H9 (cell line): ENCODE results near the gene DES. TPM values are rescaled to one million over a fixed set of nuclear protein-coding genes. Genes with fewer than 3 reads are reported as not detected.
A peak's percentile ranks its signal among the peaks of the same experiment; 100 is the strongest.

Experiments used
- DNase-seq: peaks from one replicate; pipeline ENCODE4 v3.0.0-alpha.2; 2017
- H2AFZ ChIP-seq: one replicate; pipeline ENCODE4 v1.6.1; 2013; ENCODE audit warnings: mild to moderate bottlenecking, low read length, control low read depth, moderate library complexity
- H2AK5ac ChIP-seq: 2 replicates; pipeline ENCODE4 v1.6.1; 2013; ENCODE audit warnings: low read length, control low read depth, mixed read lengths; ENCODE audit not compliant: insufficient read length
- H2BK120ac ChIP-seq: one replicate; pipeline ENCODE4 v1.6.1; 2013; ENCODE audit warnings: low read depth, mild to moderate bottlenecking, low read length, control low read depth, inconsistent platforms; ENCODE audit not compliant: poor library complexity, severe bottlenecking
- H2BK12ac ChIP-seq: 2 replicates; pipeline ENCODE4 v1.6.1; 2013; ENCODE audit warnings: low read length, control low read depth, mixed read lengths, low read depth; ENCODE audit not compliant: insufficient read length
- H2BK15ac ChIP-seq: 2 replicates; pipeline ENCODE4 v1.6.1; 2013; ENCODE audit warnings: low read depth, low read length, control low read depth
- H2BK20ac ChIP-seq: one replicate; pipeline ENCODE4 v1.6.1; 2013; ENCODE audit warnings: low read depth, mild to moderate bottlenecking, low read length, control low read depth, inconsistent platforms; ENCODE audit not compliant: poor library complexity, severe bottlenecking
- H2BK5ac ChIP-seq: 2 replicates; pipeline ENCODE4 v1.6.1; 2013; ENCODE audit warnings: low read length, control low read depth, mixed read lengths; ENCODE audit not compliant: insufficient read length
- H3K14ac ChIP-seq: 2 replicates; pipeline ENCODE4 v1.6.1; 2013; ENCODE audit warnings: low read length, control low read depth; ENCODE audit not compliant: insufficient read depth
- H3K18ac ChIP-seq: 2 replicates; pipeline ENCODE4 v1.6.1; 2013; ENCODE audit warnings: low read depth, mild to moderate bottlenecking, mixed read lengths, low read length, control low read depth; ENCODE audit not compliant: insufficient read length
- H3K23ac ChIP-seq: 2 replicates; pipeline ENCODE4 v1.6.1; 2013; ENCODE audit warnings: low read length, control low read depth, mixed read lengths, low read depth; ENCODE audit not compliant: insufficient read length
- H3K23me2 ChIP-seq: 2 replicates; pipeline ENCODE4 v1.6.1; 2013; ENCODE audit warnings: low read depth, mild to moderate bottlenecking, mixed read lengths, low read length, control low read depth; ENCODE audit not compliant: insufficient read length, poor library complexity, severe bottlenecking
- H3K27ac ChIP-seq: 2 replicates; pipeline ENCODE4 v1.5.1; 2013; ENCODE audit warnings: low read length, control low read depth, mixed read lengths, low read depth; ENCODE audit not compliant: insufficient read length
- H3K27me3 ChIP-seq: 2 replicates; pipeline ENCODE4 v1.6.1; 2013; ENCODE audit warnings: low read length, control low read depth, inconsistent platforms; ENCODE audit not compliant: insufficient read depth
- H3K4ac ChIP-seq: 2 replicates; pipeline ENCODE4 v1.6.1; 2013; ENCODE audit warnings: low read depth, mild to moderate bottlenecking, control low read depth, inconsistent platforms, low read length, moderate library complexity
- H3K4me1 ChIP-seq: 2 replicates; pipeline ENCODE4 v1.6.1; 2013; ENCODE audit warnings: low read length, control low read depth, inconsistent platforms; ENCODE audit not compliant: insufficient read depth
- H3K4me2 ChIP-seq: 2 replicates; pipeline ENCODE4 v1.6.1; 2013; ENCODE audit warnings: low read length, control low read depth, mixed read lengths; ENCODE audit not compliant: insufficient read length, insufficient read depth
- H3K56ac ChIP-seq: 2 replicates; pipeline ENCODE4 v1.6.1; 2013; ENCODE audit warnings: low read depth, mild to moderate bottlenecking, mixed read lengths, low read length, control low read depth; ENCODE audit not compliant: insufficient read length
- H3K79me1 ChIP-seq: 2 replicates; pipeline ENCODE4 v1.6.1; 2013; ENCODE audit warnings: low read depth, mild to moderate bottlenecking, moderate library complexity, low read length, control low read depth, inconsistent platforms; ENCODE audit not compliant: insufficient read depth, poor library complexity, severe bottlenecking
- H3K79me2 ChIP-seq: 2 replicates; pipeline ENCODE4 v1.6.1; 2013; ENCODE audit warnings: low read length, control low read depth, inconsistent platforms; ENCODE audit not compliant: insufficient read depth
- H3K9ac ChIP-seq: 2 replicates; pipeline ENCODE4 v1.6.1; 2013; ENCODE audit warnings: low read length, control low read depth, mixed read lengths; ENCODE audit not compliant: insufficient read length; ENCODE audit errors: extremely low read depth
- H3K9me3 ChIP-seq: one replicate; pipeline ENCODE4 v1.6.1; 2013; ENCODE audit warnings: low read depth, low read length, inconsistent platforms; ENCODE audit not compliant: control insufficient read depth
- H3T11ph ChIP-seq: one replicate; pipeline ENCODE4 v1.6.1; 2013; ENCODE audit warnings: mild to moderate bottlenecking, low read length, control low read depth, inconsistent platforms
- H4K20me1 ChIP-seq: one replicate; pipeline ENCODE4 v1.6.1; 2013; ENCODE audit not compliant: control insufficient read depth, insufficient read length, insufficient read depth
- H4K5ac ChIP-seq: 2 replicates; pipeline ENCODE4 v1.6.1; 2013; ENCODE audit warnings: low read depth, mild to moderate bottlenecking, mixed read lengths, low read length, control low read depth; ENCODE audit not compliant: insufficient read length
- H4K8ac ChIP-seq: replicated peaks from 2 replicates; pipeline ENCODE4 v1.6.1; 2013; ENCODE audit warnings: low read length, control low read depth, mixed read lengths, low read depth; ENCODE audit not compliant: insufficient read length
- H4K91ac ChIP-seq: 2 replicates; pipeline ENCODE4 v1.6.1; 2013; ENCODE audit warnings: low read depth, mild to moderate bottlenecking, moderate library complexity, mixed read lengths, low read length, control low read depth; ENCODE audit not compliant: insufficient read length
- H3K27ac Mint-ChIP-seq, 3 experiments: 2 replicates in 2 of 3; 3 replicates in 1 of 3; pipeline ENCODE4 v1.8.0; 2020 to 2021; ENCODE audit warnings: mixed read lengths in 3 of 3, mild to moderate bottlenecking in 1 of 3, moderate library complexity in 1 of 3
- H3K27me3 Mint-ChIP-seq: 2 replicates; pipeline ENCODE4 v1.8.0; 2021; ENCODE audit warnings: low read depth, mild to moderate bottlenecking, moderate library complexity, mixed read lengths
- H3K36me3 Mint-ChIP-seq, 3 experiments: 2 replicates in 2 of 3; 3 replicates in 1 of 3; pipeline ENCODE4 v1.8.0; 2020 to 2021; ENCODE audit warnings: low read depth in 3 of 3, mixed read lengths in 3 of 3; ENCODE audit not compliant: insufficient read depth in 1 of 3
- H3K4me1 Mint-ChIP-seq, 2 experiments: 2 replicates each; pipeline ENCODE4 v1.8.0; 2020; ENCODE audit warnings: mixed read lengths in 2 of 2
- H3K4me3 Mint-ChIP-seq, 2 experiments: 2 replicates in 1 of 2; 3 replicates in 1 of 2; pipeline ENCODE4 v1.8.0; 2020 to 2021; ENCODE audit warnings: mild to moderate bottlenecking in 2 of 2, mixed read lengths in 2 of 2, moderate library complexity in 1 of 2
- H3K9me3 Mint-ChIP-seq, 2 experiments: 2 replicates in 1 of 2; 3 replicates in 1 of 2; pipeline ENCODE4 v1.8.0; 2020; ENCODE audit warnings: mild to moderate bottlenecking in 2 of 2, mixed read lengths in 2 of 2, moderate library complexity in 1 of 2
- WGBS: extraction: QIAGEN DNeasy Blood & Tissue Kit; methylation state at CpG from one replicate; pipeline ENCODE4 v1.1.7; 2013; ENCODE audit warnings: missing lambda C conversion rate, low lambda C conversion rate, mixed read lengths; ENCODE audit not compliant: insufficient read length; ENCODE audit errors: extremely low coverage; 5-methylcytosine and 5-hydroxymethylcytosine counted together
- total RNA-seq: library from RNA; stranded (reverse); gene quantifications from 2 replicates; pipeline ENCODE4 v1.2.1, GENCODE V29; 2021
- TF ChIP-seq, protein P1 (sequence below): fragments of 200-600 bp; sonication (generic); conservative IDR thresholded peaks from 3 replicates; pipeline ENCODE4 v1.8.0; 2021; ENCODE audit warnings: antibody characterized with exemption, mild to moderate bottlenecking

Gene DES
- total RNA-seq, 1 experiment from 2014 or later, result 4.6 TPM

DNA sequence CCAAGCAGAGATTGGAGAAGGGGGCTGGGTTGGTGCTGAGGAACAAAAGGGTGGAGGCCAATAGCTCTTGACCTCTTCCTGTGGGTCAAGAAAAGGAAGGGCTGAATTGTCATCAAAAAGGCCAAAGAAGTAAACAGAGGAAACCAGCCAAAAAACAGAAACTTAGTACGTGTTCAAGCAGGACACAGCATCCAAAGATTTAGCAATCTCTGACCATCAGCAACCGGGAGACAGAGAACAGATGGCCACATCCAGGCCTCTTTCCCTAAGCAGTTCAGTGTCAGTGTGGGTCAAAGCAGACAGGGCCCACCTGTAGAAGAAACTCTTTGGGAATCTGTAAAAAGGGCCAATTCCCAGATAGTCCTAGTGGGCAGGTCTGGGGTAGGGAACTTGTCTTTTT, 33.3 kb upstream of the DES start:
- Histone ChIP-seq H2BK20ac (no peak overlapping the region), H3K18ac (no peak overlapping the region), H4K20me1 (no peaks in the 10 kb centered on the region), H3K9ac (no peak overlapping the region), H4K5ac (no peak overlapping the region), H3K4me2 (no peak overlapping the region), H2AFZ (no peak overlapping the region), H3K56ac (no peak overlapping the region), H3K79me1 (no peaks in the 10 kb centered on the region), H3K23me2 (peaks cover 7% of the 10 kb centered on the region), H3K27me3 (no peaks in the 10 kb centered on the region), H3K23ac (no peak overlapping the region), H3K79me2 (no peaks in the 10 kb centered on the region), H2AK5ac (no peak overlapping the region), H2BK5ac (no peak overlapping the region), H3T11ph (no peak overlapping the region), H3K4me1 (no peaks in the 10 kb centered on the region), H2BK12ac (no peak overlapping the region), H3K27ac (no peak overlapping the region), H3K4ac (no peak overlapping the region), H2BK120ac (no peak overlapping the region), H4K91ac (no peak overlapping the region), H4K8ac (no peak overlapping the region), H3K9me3 (no peaks in the 10 kb centered on the region), H2BK15ac (no peak overlapping the region), H3K14ac (no peak overlapping the region)
- no peak overlapping the region; a peak in 1 of 7 replicates for H3K27ac Mint-ChIP-seq
- TF ChIP-seq, protein P1, sequence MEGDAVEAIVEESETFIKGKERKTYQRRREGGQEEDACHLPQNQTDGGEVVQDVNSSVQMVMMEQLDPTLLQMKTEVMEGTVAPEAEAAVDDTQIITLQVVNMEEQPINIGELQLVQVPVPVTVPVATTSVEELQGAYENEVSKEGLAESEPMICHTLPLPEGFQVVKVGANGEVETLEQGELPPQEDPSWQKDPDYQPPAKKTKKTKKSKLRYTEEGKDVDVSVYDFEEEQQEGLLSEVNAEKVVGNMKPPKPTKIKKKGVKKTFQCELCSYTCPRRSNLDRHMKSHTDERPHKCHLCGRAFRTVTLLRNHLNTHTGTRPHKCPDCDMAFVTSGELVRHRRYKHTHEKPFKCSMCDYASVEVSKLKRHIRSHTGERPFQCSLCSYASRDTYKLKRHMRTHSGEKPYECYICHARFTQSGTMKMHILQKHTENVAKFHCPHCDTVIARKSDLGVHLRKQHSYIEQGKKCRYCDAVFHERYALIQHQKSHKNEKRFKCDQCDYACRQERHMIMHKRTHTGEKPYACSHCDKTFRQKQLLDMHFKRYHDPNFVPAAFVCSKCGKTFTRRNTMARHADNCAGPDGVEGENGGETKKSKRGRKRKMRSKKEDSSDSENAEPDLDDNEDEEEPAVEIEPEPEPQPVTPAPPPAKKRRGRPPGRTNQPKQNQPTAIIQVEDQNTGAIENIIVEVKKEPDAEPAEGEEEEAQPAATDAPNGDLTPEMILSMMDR, result no peak
- no peaks in the 10 kb centered on the region for H3K27me3 Mint-ChIP-seq
- H3K4me1 Mint-ChIP-seq, result peaks cover 12 to 19% of the 10 kb centered on the region in 2 experiments
- H3K36me3 Mint-ChIP-seq, result peaks cover 29 to 57% (median 54%) of the 10 kb centered on the region in 3 experiments; a peak in 6 of 7 replicates
- no CpG with 5 or more reads among the region's 2 CpGs for WGBS
- H3K4me3 Mint-ChIP-seq, result peak overlapping the region in 1 of 2 experiments; percentile 12; a peak in 1 of 5 replicates
- DNase-seq, result no peak
- H3K9me3 Mint-ChIP-seq, result no peaks in the 10 kb centered on the region
